ENCODE data around the gene LRRC28.

The LRRC28 gene

DNA sequence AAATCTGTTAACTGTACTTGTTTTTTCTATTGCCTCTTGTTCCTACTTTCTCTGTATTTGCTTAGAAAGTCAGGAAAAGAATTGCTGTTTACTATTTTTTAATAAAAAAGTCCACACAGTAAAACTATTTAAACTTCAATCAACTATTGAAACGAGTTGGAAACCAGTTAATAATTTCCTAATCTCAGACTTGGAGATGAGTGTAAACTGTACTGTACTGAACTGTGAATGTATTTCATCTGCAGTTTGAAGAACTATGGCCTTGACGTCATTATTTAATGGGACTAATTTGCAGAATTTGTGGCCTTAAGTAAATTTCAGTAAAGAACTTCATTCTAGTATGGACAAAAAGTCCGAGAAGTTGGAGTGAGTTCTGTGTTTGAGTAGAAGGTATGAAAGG is 89.1 kb downstream of the LRRC28 start:
- no peaks in the 10 kb centered on the region for H3K27me3 Mint-ChIP-seq
- H3K9me3 Mint-ChIP-seq = no peaks in the 10 kb centered on the region
- H3K27ac Mint-ChIP-seq = peak overlapping the region; percentile 35
- peaks cover 28% of the 10 kb centered on the region for H3K4me1 Mint-ChIP-seq
- H3K4me3 Mint-ChIP-seq = no peak overlapping the region
- peaks cover 13% of the 10 kb centered on the region for H3K36me3 Mint-ChIP-seq
- no peak for ATAC-seq

DNA sequence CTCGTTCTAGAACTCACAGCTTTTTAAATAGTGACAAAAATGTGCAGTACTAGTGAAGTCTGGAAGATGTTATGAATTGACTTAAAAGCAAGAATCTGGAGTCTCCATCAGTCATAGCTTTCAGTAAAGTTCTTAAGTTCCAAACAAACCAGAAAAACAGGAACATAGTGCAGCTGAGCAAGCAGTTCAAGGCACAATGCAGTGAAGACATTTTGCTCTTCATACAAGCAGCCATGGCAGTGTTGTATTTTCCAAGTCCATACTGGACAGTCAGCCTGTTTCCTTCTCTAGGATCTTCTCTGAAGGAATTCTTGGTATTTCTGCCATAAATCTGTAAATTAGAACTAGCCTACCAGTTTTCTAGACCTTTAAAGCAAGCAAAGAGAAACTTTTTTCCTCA is 90.5 kb downstream of the LRRC28 start:
- Mint-ChIP-seq H3K4me1 (peaks cover 38% of the 10 kb centered on the region), H3K36me3 (peaks cover 9% of the 10 kb centered on the region), H3K4me3 (no peak overlapping the region), H3K9me3 (peaks cover 2% of the 10 kb centered on the region), H3K27me3 (no peaks in the 10 kb centered on the region), H3K27ac (peak overlapping the region; percentile 44)
- no peak for ATAC-seq

DNA sequence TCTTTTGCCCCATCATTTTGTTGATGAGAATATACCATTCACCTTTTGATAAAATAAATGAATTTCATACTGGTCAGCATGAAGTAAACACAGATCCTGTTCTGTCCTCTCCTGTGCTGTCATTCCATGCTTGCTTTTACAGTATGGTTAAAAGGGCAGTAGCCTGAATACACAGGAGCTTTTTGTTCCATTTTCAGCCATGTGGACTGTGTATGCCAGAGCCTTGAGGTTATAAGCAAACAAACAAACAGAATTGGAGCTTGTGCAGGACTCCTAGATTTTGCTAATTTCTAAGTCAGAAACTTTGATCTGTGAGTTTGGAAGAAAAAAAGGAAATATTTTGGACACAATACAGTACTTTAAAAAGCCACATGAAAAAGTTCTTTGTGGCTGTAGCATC is 91.9 kb downstream of the LRRC28 start:
- Mint-ChIP-seq H3K4me1 (peaks cover 40% of the 10 kb centered on the region), H3K27me3 (no peaks in the 10 kb centered on the region), H3K27ac (no peak overlapping the region), H3K9me3 (peaks cover 2% of the 10 kb centered on the region), H3K4me3 (no peak overlapping the region), H3K36me3 (peaks cover 11% of the 10 kb centered on the region)
- no peak for ATAC-seq

DNA sequence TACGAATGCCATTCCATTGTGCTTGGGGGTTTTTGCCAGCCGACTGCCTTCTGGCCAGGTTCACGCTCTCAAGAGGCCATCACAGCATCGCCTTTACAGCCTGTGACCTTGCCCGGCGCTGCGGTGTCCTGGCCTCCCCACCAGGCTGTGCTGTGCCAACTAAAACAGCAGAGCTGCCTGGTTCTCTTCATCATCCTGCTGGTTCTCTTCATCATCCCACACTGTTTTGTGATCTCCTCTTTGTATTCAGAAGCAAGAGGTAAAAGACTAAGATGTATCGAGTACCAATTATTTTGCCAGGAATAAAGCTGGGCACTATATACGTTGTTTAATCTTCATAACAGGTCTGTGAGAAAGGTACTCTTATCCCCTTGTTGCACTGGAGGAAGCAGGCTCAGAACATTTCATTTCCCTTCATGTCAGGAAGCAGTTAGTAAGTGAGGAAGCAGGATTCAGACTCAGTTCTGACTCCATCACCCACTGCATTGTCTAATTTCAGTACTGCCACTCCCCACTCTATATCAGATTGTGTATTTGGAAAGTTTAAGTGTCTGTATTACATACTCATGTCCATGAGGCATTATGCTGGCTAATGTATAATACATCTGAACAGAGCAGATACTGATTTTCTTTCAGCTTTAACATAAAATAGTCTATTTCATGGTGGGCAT is 92.7 kb downstream of the LRRC28 start:
- peaks cover 2% of the 10 kb centered on the region for H3K9me3 Mint-ChIP-seq
- H3K27ac Mint-ChIP-seq = peak overlapping the region; percentile 19
- no peak overlapping the region for H3K4me3 Mint-ChIP-seq
- ATAC-seq = peak; percentile 57
- peaks cover 7% of the 10 kb centered on the region for H3K36me3 Mint-ChIP-seq
- peaks cover 45% of the 10 kb centered on the region for H3K4me1 Mint-ChIP-seq
- no peaks in the 10 kb centered on the region for H3K27me3 Mint-ChIP-seq

DNA sequence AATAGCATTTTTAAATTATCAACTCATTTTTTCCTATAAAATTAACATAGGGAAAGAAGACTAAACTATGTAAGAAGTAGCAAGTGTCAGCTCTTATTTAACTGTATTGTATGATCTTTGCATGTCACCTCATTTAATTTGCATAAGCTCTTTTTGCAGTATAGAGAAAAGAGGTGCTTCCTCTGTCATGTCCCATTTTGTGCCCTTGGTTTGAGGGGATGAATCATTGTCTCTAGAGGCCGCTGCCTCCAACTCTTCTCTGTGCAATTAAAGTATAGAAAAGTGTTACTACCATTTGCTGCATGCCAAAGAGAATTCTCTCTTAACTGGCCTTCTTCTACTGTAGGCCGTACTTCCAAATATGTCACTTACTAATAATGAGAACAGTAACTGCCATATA is 93.4 kb downstream of the LRRC28 start:
- Mint-ChIP-seq H3K9me3 (peaks cover 5% of the 10 kb centered on the region), H3K36me3 (peaks cover 13% of the 10 kb centered on the region), H3K27ac (no peak overlapping the region), H3K27me3 (no peaks in the 10 kb centered on the region), H3K4me1 (peaks cover 45% of the 10 kb centered on the region), H3K4me3 (no peak overlapping the region)
- ATAC-seq = peak; percentile 71

DNA sequence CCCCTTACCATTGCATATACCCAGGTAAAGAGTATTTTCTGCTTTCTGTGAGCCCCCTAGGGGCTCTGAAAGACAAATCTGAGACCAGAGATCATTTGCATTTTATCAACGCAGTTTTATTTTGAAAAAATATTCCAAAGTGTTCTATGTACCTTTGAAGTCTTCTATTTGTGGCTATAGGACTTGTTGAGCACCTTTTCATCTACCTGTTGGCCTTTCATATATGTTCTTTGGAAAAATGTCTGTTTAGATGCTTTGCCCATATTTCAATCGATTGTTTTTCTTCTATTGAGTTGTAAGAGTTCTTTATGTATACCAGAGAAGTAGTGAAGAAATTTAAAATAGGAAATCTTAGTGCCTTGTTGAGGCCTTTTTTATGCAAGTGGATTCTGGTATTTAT is 94.0 kb downstream of the LRRC28 start:
- Mint-ChIP-seq H3K36me3 (peaks cover 13% of the 10 kb centered on the region), H3K4me3 (no peak overlapping the region), H3K9me3 (peaks cover 5% of the 10 kb centered on the region), H3K4me1 (peaks cover 45% of the 10 kb centered on the region), H3K27me3 (no peaks in the 10 kb centered on the region), H3K27ac (no peak overlapping the region)
- no peak for ATAC-seq

DNA sequence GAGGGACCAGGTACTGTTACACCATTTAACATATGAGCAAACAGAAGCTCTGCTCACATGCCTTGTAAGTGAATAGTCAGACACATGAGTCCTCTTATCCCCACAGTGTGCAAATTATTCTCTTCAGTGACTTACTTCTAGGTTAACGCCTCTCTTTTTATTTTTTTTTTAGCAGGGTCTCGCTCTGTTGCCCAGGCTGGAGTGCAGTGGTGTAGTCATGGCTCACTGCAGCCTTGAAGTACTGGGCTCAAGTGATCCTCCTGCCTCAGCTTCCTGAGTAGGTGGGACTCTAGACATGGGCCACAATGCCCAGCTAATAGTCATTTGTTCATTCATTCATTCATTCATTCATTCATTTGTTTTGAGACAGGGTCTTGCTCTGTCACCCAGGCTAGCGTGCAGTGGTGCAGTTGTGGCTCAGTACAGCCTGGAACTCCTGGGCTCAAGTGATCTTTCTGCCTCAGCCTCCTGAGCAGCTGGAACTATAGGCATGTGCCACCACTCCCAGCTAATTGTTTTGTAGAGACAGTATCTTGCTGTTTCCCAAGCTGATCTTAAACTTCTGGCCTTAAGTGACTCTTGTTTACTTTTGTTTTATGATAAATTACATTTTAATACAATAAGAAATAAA is 94.7 kb downstream of the LRRC28 start:
- H3K4me3 Mint-ChIP-seq = no peak overlapping the region
- peaks cover 5% of the 10 kb centered on the region for H3K9me3 Mint-ChIP-seq
- ATAC-seq = peak; percentile 56
- no peaks in the 10 kb centered on the region for H3K27me3 Mint-ChIP-seq
- no peak overlapping the region for H3K27ac Mint-ChIP-seq
- peaks cover 45% of the 10 kb centered on the region for H3K4me1 Mint-ChIP-seq
- peaks cover 13% of the 10 kb centered on the region for H3K36me3 Mint-ChIP-seq

DNA sequence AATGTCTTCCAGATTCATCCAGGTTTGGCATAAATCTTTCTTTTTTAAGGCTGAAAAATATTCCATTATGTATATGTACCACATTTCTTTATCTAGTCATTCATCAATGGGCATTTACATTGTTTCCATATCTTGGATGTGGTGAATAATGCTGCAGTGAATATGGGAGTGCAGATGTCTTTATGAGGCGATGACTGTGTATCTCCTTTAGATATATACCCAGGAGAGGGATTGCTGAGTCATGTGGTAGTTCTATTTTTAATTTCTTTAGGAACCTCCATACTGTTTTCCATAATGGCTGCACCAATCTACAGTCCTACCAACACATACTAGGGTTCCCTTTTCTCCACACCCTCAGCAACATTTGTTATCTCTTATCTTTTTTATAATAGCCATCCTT is 96.3 kb downstream of the LRRC28 start:
- peaks cover 5% of the 10 kb centered on the region for H3K9me3 Mint-ChIP-seq
- no peak for ATAC-seq
- H3K4me3 Mint-ChIP-seq = no peak overlapping the region
- H3K27me3 Mint-ChIP-seq = no peaks in the 10 kb centered on the region
- H3K27ac Mint-ChIP-seq = peak overlapping the region; percentile 66
- peaks cover 35% of the 10 kb centered on the region for H3K4me1 Mint-ChIP-seq
- H3K36me3 Mint-ChIP-seq = peaks cover 13% of the 10 kb centered on the region

DNA sequence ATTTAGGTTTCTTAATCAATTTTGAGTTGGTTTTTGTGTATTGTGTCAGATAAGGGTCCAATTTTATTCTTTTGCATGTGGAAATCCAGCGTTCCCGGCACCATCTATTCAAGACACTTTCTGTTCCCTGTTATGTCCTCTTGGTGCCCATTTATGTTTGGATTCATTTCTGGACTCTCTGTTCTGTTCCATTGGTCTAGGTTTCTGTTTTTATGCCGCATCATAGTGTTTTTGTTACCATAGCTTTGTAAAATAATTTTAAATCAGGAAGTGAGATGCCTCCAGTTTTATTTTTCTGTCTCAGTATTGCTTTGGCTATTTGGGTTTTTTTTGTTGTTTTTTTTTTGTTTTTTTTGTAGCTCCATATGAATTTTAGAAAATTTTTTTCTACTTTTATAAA is 97.1 kb downstream of the LRRC28 start:
- Mint-ChIP-seq H3K9me3 (peaks cover 5% of the 10 kb centered on the region), H3K4me3 (no peak overlapping the region), H3K27ac (no peak overlapping the region), H3K36me3 (peaks cover 19% of the 10 kb centered on the region), H3K27me3 (no peaks in the 10 kb centered on the region), H3K4me1 (peaks cover 35% of the 10 kb centered on the region)
- ATAC-seq = no peak

DNA sequence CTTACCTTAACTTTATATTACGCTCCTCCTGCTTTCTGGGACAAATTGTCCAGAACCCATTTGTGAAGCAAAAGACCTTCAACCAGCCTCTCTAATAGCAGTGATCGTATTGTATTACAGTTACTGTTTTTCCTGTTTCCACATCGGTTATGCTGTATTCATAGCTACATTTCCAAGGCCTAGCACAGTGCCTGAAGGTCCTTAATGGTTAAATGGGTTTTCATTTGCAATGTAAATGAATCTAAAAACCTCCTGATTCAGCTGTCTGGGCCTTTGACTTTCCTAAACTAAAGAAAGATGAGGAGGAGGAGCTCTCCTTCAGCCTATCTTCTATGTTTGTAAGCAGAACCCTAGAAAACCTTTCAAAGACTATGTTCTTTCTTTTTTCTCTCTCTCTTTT is 99.1 kb downstream of the LRRC28 start:
- ATAC-seq = no peak
- Mint-ChIP-seq H3K4me1 (peaks cover 17% of the 10 kb centered on the region), H3K4me3 (no peak overlapping the region), H3K27me3 (no peaks in the 10 kb centered on the region), H3K9me3 (peaks cover 5% of the 10 kb centered on the region), H3K36me3 (peaks cover 19% of the 10 kb centered on the region), H3K27ac (peak overlapping the region; percentile 3)

DNA sequence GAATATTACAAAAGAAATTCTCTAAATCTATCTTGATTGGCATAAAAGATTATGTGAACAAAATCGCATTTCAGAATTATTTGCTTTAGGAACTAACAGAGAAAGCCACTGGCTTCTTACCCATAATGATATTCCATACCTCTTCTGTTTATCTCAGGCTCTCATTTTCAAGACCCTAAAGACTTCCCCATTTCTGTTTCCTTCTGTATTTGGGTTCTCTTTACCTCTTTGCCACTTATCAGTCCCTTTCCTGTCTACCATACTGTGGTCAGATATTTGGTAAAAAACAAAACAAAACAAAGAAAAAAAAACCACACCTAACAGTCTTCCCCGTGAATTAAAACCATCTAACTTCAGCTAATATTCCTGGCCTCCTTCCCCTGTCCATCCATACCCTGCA is 108.5 kb downstream of the LRRC28 start:
- Mint-ChIP-seq H3K4me1 (peaks cover 11% of the 10 kb centered on the region), H3K27ac (peak overlapping the region; percentile 61), H3K9me3 (no peaks in the 10 kb centered on the region), H3K4me3 (no peak overlapping the region), H3K27me3 (no peaks in the 10 kb centered on the region), H3K36me3 (peaks cover 15% of the 10 kb centered on the region)
- no peak for ATAC-seq

DNA sequence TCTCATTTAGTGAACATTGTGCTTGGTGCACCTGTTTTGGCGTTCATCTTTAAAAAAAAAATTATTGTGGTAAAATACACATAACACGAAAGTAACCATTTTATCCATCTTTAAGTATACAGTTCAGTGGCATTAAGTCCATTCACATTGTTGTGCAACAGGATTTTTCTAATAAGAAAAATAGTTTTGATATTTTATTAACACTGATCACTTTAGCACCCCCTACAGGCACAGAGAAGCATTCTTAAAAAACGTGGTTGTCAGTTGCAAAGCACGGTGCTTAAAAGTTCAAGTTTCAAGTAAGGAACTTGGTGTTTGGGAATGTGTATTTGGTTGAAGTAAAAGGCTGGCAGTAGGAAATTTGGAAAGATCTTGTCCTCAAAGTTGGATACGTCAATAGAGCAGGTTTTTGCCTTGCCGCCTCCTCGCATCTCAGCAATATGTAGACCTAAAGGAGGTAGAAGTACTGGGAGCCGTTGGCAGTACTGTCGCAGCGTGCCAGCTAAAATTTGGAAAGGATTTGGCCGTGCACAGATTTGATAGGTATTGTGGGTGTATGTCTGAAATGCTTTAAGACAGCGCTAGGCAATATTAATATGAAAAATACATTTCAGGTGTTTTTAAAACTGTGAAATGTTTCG is 110.4 kb downstream of the LRRC28 start:
- Mint-ChIP-seq H3K4me3 (no peak overlapping the region), H3K4me1 (peaks cover 11% of the 10 kb centered on the region), H3K36me3 (peaks cover 15% of the 10 kb centered on the region), H3K27ac (no peak overlapping the region), H3K27me3 (no peaks in the 10 kb centered on the region), H3K9me3 (no peaks in the 10 kb centered on the region)
- ATAC-seq = no peak

DNA sequence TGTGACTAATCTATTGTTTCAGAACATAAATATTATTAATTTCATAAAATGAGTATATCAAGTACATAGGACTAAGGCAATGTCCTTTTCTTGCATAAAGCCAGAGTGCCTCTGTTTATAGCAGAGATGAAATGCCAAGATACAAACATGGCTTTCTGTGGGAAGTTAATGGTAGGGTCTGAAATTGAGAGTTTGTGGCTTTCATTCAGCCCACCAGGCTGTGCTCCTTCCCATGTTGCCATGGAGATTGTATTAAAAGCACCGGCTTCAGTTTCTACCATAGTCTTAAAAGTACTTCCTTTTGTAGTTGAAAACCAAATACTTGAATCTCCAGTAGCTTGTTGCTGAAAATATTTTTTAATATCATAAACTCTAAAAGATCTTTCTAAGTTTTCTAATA is 114.0 kb downstream of the LRRC28 start:
- H3K36me3 Mint-ChIP-seq = peaks cover 40% of the 10 kb centered on the region
- H3K9me3 Mint-ChIP-seq = peaks cover 9% of the 10 kb centered on the region
- H3K27me3 Mint-ChIP-seq = no peaks in the 10 kb centered on the region
- H3K4me3 Mint-ChIP-seq = no peak overlapping the region
- ATAC-seq = no peak
- H3K4me1 Mint-ChIP-seq = peaks cover 3% of the 10 kb centered on the region
- no peak overlapping the region for H3K27ac Mint-ChIP-seq

DNA sequence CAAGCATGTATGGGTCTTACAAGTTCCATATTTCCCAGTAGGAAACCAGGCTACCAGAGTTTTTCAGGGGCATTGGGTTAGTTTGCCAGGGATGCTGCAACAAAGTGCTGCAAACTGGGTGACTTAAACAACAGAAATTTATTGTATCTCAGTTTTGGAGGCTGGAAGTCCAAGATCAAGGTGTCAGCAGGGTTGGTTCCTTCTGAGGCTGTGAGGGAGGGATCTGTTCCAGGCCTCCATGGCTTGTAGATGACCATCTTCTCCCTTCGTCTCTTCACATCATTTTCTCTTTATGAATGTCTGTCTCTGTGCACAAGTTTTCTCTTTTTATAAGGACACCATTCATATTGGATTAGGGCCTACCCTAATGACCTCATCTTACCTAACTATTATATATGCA is 114.7 kb downstream of the LRRC28 start:
- Mint-ChIP-seq H3K27me3 (no peaks in the 10 kb centered on the region), H3K36me3 (peaks cover 40% of the 10 kb centered on the region)

DNA sequence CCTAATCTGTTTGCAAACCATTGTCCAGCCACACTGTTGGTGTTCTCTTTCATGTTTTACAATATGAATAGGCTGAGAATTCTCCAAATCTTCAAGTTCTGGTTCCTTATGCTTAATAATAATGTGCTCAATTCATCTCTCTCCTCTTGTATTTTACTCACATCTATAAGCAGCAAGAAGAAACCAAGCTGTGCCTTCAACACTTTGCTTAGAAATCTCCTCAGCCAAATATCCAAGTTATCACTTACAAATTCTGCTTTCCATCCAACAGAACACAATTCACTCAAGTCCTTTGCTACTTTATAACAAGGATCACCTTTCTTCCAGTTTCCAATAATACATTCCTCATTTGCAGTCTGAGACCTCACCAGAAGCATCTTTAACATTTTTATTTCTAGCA is 117.5 kb downstream of the LRRC28 start:
- no peak overlapping the region for H3K27ac Mint-ChIP-seq
- H3K27me3 Mint-ChIP-seq = no peaks in the 10 kb centered on the region
- H3K9me3 Mint-ChIP-seq = peaks cover 9% of the 10 kb centered on the region
- no peak overlapping the region for H3K4me3 Mint-ChIP-seq
- peaks cover 17% of the 10 kb centered on the region for H3K4me1 Mint-ChIP-seq
- peaks cover 38% of the 10 kb centered on the region for H3K36me3 Mint-ChIP-seq
- no peak for ATAC-seq

More for the DNA sequence above, 114.7 kb downstream of the LRRC28 start:
- Mint-ChIP-seq H3K4me3 (no peak overlapping the region), H3K4me1 (peaks cover 1% of the 10 kb centered on the region), H3K27ac (no peak overlapping the region), H3K9me3 (peaks cover 9% of the 10 kb centered on the region)
- ATAC-seq = no peak

DNA sequence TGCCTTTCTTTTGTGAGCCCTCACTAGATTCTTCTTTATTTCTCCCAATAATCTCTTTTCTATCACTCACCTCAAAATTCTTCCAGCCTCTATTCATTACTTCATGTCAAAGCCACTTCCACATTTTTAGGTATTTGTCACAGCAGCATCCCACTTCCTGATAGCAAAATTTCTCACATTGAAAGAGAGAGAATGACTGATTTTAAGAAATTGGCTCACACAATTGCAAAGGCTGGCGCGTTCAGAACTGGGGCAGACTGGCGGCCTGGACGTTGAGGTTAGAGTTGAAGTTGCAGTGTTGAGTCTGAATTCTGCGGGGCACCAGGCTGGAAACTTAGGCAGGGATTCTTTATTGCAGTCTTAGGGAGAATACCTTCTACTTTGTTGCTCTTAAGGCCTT is 117.9 kb downstream of the LRRC28 start:
- Mint-ChIP-seq H3K27me3 (no peaks in the 10 kb centered on the region), H3K9me3 (peaks cover 9% of the 10 kb centered on the region), H3K27ac (no peak overlapping the region), H3K4me3 (no peak overlapping the region), H3K36me3 (peaks cover 34% of the 10 kb centered on the region), H3K4me1 (peaks cover 17% of the 10 kb centered on the region)
- ATAC-seq = no peak
